Body of pancreas (tissue), 4 donors: ENCODE data around the gene DPY19L1.

Source experiments
- POLR2A ChIP-seq, 3 donors: fragments of 450-650 bp; IDR thresholded peaks; one replicate each; pipeline ENCODE4 v1.6.1; 2016; ENCODE audit warnings: antibody characterized with exemption in 3 of 3, mild to moderate bottlenecking in 2 of 3
- TF ChIP-seq, protein P1 (sequence below), 7 experiments: fragments of 450-650 bp in 4 of 7; fragments of 200-600 bp in 3 of 7; sonication (generic) in 3 of 7; IDR thresholded peaks; one replicate each; pipeline ENCODE4 v1.5.1; 2016 to 2019; ENCODE audit warnings: antibody characterized with exemption in 7 of 7

DNA sequence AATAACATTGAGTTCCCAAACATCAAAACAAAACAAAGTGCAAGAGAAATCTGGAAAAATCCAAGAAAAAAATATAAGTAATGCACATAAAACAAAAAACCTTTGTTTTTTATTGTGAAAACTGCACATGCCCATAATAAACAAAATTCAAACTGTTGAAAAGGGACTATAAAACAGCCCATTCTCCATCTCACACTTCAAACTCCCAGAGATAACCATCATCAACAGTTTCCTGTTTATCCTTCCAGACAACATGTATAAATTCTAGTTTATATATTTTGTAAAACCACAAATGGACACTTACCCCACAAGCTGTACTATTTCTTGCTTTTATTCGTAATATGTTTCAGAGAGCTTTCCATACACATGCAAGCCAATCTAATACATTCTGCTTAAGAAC, 79.3 kb downstream of the DPY19L1 start:
- TF ChIP-seq, protein P1, sequence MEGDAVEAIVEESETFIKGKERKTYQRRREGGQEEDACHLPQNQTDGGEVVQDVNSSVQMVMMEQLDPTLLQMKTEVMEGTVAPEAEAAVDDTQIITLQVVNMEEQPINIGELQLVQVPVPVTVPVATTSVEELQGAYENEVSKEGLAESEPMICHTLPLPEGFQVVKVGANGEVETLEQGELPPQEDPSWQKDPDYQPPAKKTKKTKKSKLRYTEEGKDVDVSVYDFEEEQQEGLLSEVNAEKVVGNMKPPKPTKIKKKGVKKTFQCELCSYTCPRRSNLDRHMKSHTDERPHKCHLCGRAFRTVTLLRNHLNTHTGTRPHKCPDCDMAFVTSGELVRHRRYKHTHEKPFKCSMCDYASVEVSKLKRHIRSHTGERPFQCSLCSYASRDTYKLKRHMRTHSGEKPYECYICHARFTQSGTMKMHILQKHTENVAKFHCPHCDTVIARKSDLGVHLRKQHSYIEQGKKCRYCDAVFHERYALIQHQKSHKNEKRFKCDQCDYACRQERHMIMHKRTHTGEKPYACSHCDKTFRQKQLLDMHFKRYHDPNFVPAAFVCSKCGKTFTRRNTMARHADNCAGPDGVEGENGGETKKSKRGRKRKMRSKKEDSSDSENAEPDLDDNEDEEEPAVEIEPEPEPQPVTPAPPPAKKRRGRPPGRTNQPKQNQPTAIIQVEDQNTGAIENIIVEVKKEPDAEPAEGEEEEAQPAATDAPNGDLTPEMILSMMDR (IDR thresholded peaks at IDR 0.05), result no peak
- no peak for TF ChIP-seq POLR2A (IDR thresholded peaks at IDR 0.05)
